NB4 (cell line): ENCODE data around the gene CCDC71.

Experiments used
- MYC ChIP-seq: IDR thresholded peaks from 2 replicates; pipeline ENCODE4 v1.6.1; 2011; ENCODE audit warnings: low read depth, low read length
- POLR2A ChIP-seq: IDR thresholded peaks from 2 replicates; pipeline ENCODE4 v1.6.1; 2011; ENCODE audit warnings: mild to moderate bottlenecking; ENCODE audit not compliant: insufficient read length; ENCODE audit errors: extremely low read depth
- TF ChIP-seq, protein P1 (sequence below): IDR thresholded peaks from one replicate; pipeline ENCODE4 v1.5.1; 2012; ENCODE audit warnings: low read depth, low read length
- TF ChIP-seq, protein P2 (sequence below): IDR thresholded peaks from 2 replicates; pipeline ENCODE4 v1.6.1; 2011; ENCODE audit warnings: low read depth, low read length

DNA sequence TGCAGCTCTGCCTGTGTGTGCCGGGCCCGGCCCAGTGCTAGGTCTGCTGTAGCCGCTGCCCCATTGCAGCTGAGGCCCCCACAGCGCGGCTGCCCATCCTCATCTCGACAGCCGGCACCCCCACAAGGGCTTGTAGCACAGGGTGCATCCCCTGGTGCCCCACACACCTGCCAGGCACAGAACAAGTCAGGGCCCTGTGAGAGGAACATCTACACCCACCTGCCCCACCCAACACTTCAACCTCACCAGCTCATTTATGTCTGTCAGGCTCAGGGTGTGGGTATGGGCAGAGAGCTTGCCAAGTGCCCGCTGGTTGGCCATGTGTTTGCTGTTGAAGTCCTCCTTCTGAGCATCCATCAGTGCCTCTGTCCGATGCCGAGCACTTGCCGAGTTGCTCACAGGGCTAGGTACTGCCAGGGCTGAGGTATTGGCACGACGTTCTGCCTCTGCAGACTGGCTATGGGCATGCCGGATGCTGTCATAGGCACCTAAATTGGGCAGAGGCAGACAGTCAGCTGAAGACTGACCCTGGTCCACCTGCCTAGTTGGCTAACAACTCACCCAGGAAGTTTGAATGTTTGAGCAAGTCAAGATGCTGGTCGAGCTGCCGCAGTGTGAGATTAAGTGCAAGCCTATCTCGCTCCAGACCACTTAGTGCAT, 43.1 kb downstream of the CCDC71 start:
- TF ChIP-seq, protein P1, sequence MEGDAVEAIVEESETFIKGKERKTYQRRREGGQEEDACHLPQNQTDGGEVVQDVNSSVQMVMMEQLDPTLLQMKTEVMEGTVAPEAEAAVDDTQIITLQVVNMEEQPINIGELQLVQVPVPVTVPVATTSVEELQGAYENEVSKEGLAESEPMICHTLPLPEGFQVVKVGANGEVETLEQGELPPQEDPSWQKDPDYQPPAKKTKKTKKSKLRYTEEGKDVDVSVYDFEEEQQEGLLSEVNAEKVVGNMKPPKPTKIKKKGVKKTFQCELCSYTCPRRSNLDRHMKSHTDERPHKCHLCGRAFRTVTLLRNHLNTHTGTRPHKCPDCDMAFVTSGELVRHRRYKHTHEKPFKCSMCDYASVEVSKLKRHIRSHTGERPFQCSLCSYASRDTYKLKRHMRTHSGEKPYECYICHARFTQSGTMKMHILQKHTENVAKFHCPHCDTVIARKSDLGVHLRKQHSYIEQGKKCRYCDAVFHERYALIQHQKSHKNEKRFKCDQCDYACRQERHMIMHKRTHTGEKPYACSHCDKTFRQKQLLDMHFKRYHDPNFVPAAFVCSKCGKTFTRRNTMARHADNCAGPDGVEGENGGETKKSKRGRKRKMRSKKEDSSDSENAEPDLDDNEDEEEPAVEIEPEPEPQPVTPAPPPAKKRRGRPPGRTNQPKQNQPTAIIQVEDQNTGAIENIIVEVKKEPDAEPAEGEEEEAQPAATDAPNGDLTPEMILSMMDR: no peak
- TF ChIP-seq POLR2A (no peak), MYC (no peak)
- TF ChIP-seq, protein P2, sequence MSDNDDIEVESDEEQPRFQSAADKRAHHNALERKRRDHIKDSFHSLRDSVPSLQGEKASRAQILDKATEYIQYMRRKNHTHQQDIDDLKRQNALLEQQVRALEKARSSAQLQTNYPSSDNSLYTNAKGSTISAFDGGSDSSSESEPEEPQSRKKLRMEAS: no peak
